Choroid plexus epithelial cell (primary cell): ENCODE measurements around the gene PDIK1L.

Experiments used
- DNase-seq: peaks from one replicate; pipeline ENCODE4 v3.0.0-alpha.2; 2010; ENCODE audit warnings: low read depth
- H3K4me3 ChIP-seq: 2 replicates; pipeline ENCODE4 v1.5.1; 2011; ENCODE audit warnings: low read depth, mild to moderate bottlenecking, control low read depth, low read length, moderate library complexity
- CTCF ChIP-seq: conservative IDR thresholded peaks from 2 replicates; pipeline ENCODE4 v1.5.1; 2011; ENCODE audit warnings: low read depth, mild to moderate bottlenecking, control low read depth, inconsistent platforms, low read length, moderate library complexity

Gene PDIK1L

GRCh38 chr1:26111530-26112406 is at the start of gene PDIK1L:
TSS of gene PDIK1L (plus strand) at chr1:26111824. CDS start at chr1:26114309, 2,485 bp downstream.
- peak; percentile 98 for DNase-seq
- H3K4me3 ChIP-seq = peak within 1 kb of the TSS; percentile 100
- no peak for TF ChIP-seq CTCF

- no peak for DNase-seq
- no peak for TF ChIP-seq CTCF
- no peak overlapping the region for H3K4me3 ChIP-seq
Measured at GRCh38 chr1:26064553-26064952, 47.1 kb upstream of the PDIK1L start.

- TF ChIP-seq CTCF = no peak
- no peak overlapping the region for H3K4me3 ChIP-seq
- DNase-seq = no peak
Measured at GRCh38 chr1:26066160-26066559, 45.5 kb upstream of the PDIK1L start.

- no peak for TF ChIP-seq CTCF
- H3K4me3 ChIP-seq = no peak overlapping the region
- DNase-seq = no peak
Measured at GRCh38 chr1:26066857-26067256, 44.8 kb upstream of the PDIK1L start.

GRCh38 chr1:26067432-26067911 is 44.2 kb upstream of the PDIK1L start, which contains the start of gene TRIM63:
TSS of gene TRIM63 (minus strand) at chr1:26067630. CDS start at chr1:26067494, 136 bp downstream.
- no peak for DNase-seq
- H3K4me3 ChIP-seq = no peak within 1 kb of the TSS
- TF ChIP-seq CTCF = no peak

GRCh38 chr1:26069941-26070295 is 41.7 kb upstream of the PDIK1L start:
- H3K4me3 ChIP-seq = no peak overlapping the region
- no peak for DNase-seq
- TF ChIP-seq CTCF = no peak
